SW 1271 (cell line): Measurements from ENCODE around the gene RORC.
"Not testable (repeated sequence)": the region's sequence is repeated elsewhere in the genome, so short reads cannot be mapped to it uniquely, and the experiment has no call there.

Experiments used
- DNase-seq, 2 experiments: peaks; one replicate each; lab custom pipeline; 2025; lab: John Stamatoyannopoulos, UW

The RORC gene

GRCh38 chr1:151805066-151805820 lies 26.4 kb downstream of the RORC start, which contains the start of gene LINGO4:
Gene LINGO4 (minus strand): TSS chr1:151805419. CDS start chr1:151802704, 2,715 bp downstream.
- DNase-seq: no peak

GRCh38 chr1:151803915-151804314 lies 27.7 kb downstream of the RORC start:
- no peak for DNase-seq

GRCh38 chr1:151803164-151803563 lies 28.4 kb downstream of the RORC start:
- DNase-seq: no peak

- DNase-seq: no peak
These were observed 29.2 kb downstream of the RORC start for GRCh38 chr1:151802372-151802771.

- DNase-seq: no peak
These were observed 29.8 kb downstream of the RORC start for GRCh38 chr1:151801846-151802245.

- DNase-seq: no peak
These were observed 30.2 kb downstream of the RORC start for GRCh38 chr1:151801310-151801820.

- DNase-seq: no peak
These were observed 30.8 kb downstream of the RORC start for GRCh38 chr1:151800830-151801229.

- no peak for DNase-seq
These were observed 32.2 kb downstream of the RORC start for GRCh38 chr1:151799179-151800022.

GRCh38 chr1:151798571-151798970 lies 33.0 kb downstream of the RORC start:
- DNase-seq: no peak

- no peak for DNase-seq
These were observed 40.5 kb downstream of the RORC start for GRCh38 chr1:151790940-151791651.

GRCh38 chr1:151790071-151790939 lies 41.3 kb downstream of the RORC start, which contains the start of gene TDRKH:
Gene TDRKH (minus strand): TSS chr1:151790500. CDS start chr1:151783022, 7,478 bp downstream.
- DNase-seq: peak; percentile 91 to 98

GRCh38 chr1:151787689-151788088 lies 43.9 kb downstream of the RORC start:
- DNase-seq: no peak

- no peak for DNase-seq
These were observed 47.8 kb downstream of the RORC start for GRCh38 chr1:151783796-151784195.

- DNase-seq: no peak
These were observed 48.9 kb downstream of the RORC start for GRCh38 chr1:151782741-151783140.

GRCh38 chr1:151782026-151782425 lies 49.6 kb downstream of the RORC start:
- DNase-seq: not testable (repeated sequence)

GRCh38 chr1:151780736-151781135 lies 50.9 kb downstream of the RORC start:
- not testable (repeated sequence) for DNase-seq

- no peak for DNase-seq
These were observed 51.8 kb downstream of the RORC start for GRCh38 chr1:151779852-151780251.

GRCh38 chr1:151777317-151777716 lies 54.3 kb downstream of the RORC start:
- DNase-seq: no peak

GRCh38 chr1:151776665-151777062 lies 54.9 kb downstream of the RORC start:
- no peak for DNase-seq

GRCh38 chr1:151775894-151776664 lies 55.5 kb downstream of the RORC start:
- no peak for DNase-seq
